CD4-positive, alpha-beta T cell treated with Interleukin-21 for 1 hour (primary cell): Measurements from ENCODE around the gene OR8A1.

Experiments used
- DNase-seq: peaks from one replicate; pipeline ENCODE4 v3.0.0-alpha.2; 2020

The OR8A1 gene

GRCh38 chr11:124569697-124570096 lies at the start of gene OR8A1:
OR8A1 (plus strand) TSS chr11:124569997; CDS start chr11:124570120, 123 bp downstream.
- DNase-seq = no peak

- no peak for DNase-seq
Measured at GRCh38 chr11:124520550-124520854, 49.3 kb upstream of the OR8A1 start.

GRCh38 chr11:124533626-124534025 lies 36.2 kb upstream of the OR8A1 start:
- no peak for DNase-seq

- DNase-seq = no peak
Measured at GRCh38 chr11:124534051-124534450, 35.7 kb upstream of the OR8A1 start.

- DNase-seq = no peak
Measured at GRCh38 chr11:124535552-124536232, 34.1 kb upstream of the OR8A1 start.

- no peak for DNase-seq
Measured at GRCh38 chr11:124536520-124536919, 33.3 kb upstream of the OR8A1 start.

GRCh38 chr11:124538019-124538418 lies 31.8 kb upstream of the OR8A1 start:
- no peak for DNase-seq

GRCh38 chr11:124541204-124541603 lies 28.6 kb upstream of the OR8A1 start:
- DNase-seq = no peak

- no peak for DNase-seq
Measured at GRCh38 chr11:124543145-124543544, 26.7 kb upstream of the OR8A1 start.

GRCh38 chr11:124543554-124543953 lies 26.2 kb upstream of the OR8A1 start, which contains the start of gene OR8B12:
OR8B12 (minus strand) TSS chr11:124543654; CDS start chr11:124543654, 0 bp downstream.
- no peak for DNase-seq

GRCh38 chr11:124551189-124551588 lies 18.6 kb upstream of the OR8A1 start:
- no peak for DNase-seq

- no peak for DNase-seq
Measured at GRCh38 chr11:124551987-124552386, 17.8 kb upstream of the OR8A1 start.

GRCh38 chr11:124556828-124557227 lies 13.0 kb upstream of the OR8A1 start:
- DNase-seq = no peak

- no peak for DNase-seq
Measured at GRCh38 chr11:124570160-124570559, 363 bp downstream of the OR8A1 start.

- DNase-seq = no peak
Measured at GRCh38 chr11:124577716-124578427, 8.1 kb downstream of the OR8A1 start.

- DNase-seq = no peak
Measured at GRCh38 chr11:124578761-124579160, 9.0 kb downstream of the OR8A1 start.

- no peak for DNase-seq
Measured at GRCh38 chr11:124581817-124582216, 12.0 kb downstream of the OR8A1 start.

- DNase-seq = no peak
Measured at GRCh38 chr11:124582565-124582964, 12.8 kb downstream of the OR8A1 start.

GRCh38 chr11:124583781-124584180 lies 14.0 kb downstream of the OR8A1 start:
- DNase-seq = no peak

GRCh38 chr11:124584681-124585372 lies 15.0 kb downstream of the OR8A1 start:
- DNase-seq = no peak

GRCh38 chr11:124586238-124586860 lies 16.6 kb downstream of the OR8A1 start:
- peak; percentile 25 for DNase-seq

- no peak for DNase-seq
Measured at GRCh38 chr11:124591430-124591829, 21.6 kb downstream of the OR8A1 start.

GRCh38 chr11:124592627-124593026 lies 22.8 kb downstream of the OR8A1 start:
- DNase-seq = no peak

- no peak for DNase-seq
Measured at GRCh38 chr11:124595302-124595701, 25.5 kb downstream of the OR8A1 start.
